Endothelial cell (in vitro differentiated cells): Measurements from ENCODE around the gene HELZ. TPM values are rescaled to one million over a fixed set of nuclear protein-coding genes. Genes with fewer than 3 reads are reported as not detected.

Source experiments
- DNase-seq: peaks from one replicate; pipeline ENCODE4 v3.0.0; 2021; ENCODE audit warnings: low spot score
- H3K27ac Mint-ChIP-seq: one replicate; pipeline ENCODE4 v1.8.0; 2021; ENCODE audit warnings: mixed read lengths, inconsistent platforms; ENCODE audit not compliant: unreplicated experiment
- H3K27me3 Mint-ChIP-seq: one replicate; pipeline ENCODE4 v1.8.0; 2021; ENCODE audit warnings: mild to moderate bottlenecking, moderate library complexity, mixed read lengths, inconsistent platforms; ENCODE audit not compliant: unreplicated experiment
- H3K36me3 Mint-ChIP-seq: one replicate; pipeline ENCODE4 v1.8.0; 2021; ENCODE audit warnings: mild to moderate bottlenecking, low read depth, mixed read lengths, inconsistent platforms; ENCODE audit not compliant: unreplicated experiment
- H3K4me1 Mint-ChIP-seq: one replicate; pipeline ENCODE4 v1.8.0; 2021; ENCODE audit warnings: mild to moderate bottlenecking, mixed read lengths, inconsistent platforms; ENCODE audit not compliant: unreplicated experiment
- H3K4me3 Mint-ChIP-seq: one replicate; pipeline ENCODE4 v1.8.0; 2021; ENCODE audit warnings: mild to moderate bottlenecking, mixed read lengths, inconsistent platforms; ENCODE audit not compliant: unreplicated experiment
- H3K9me3 Mint-ChIP-seq: one replicate; pipeline ENCODE4 v1.8.0; 2021; ENCODE audit warnings: mixed read lengths, inconsistent platforms; ENCODE audit not compliant: unreplicated experiment
- total RNA-seq: library from RNA; stranded (reverse); fragmentation: NEBNext Ultra II Directional; extraction: Animal tissue kit (Norgen Biotek cat#: 25700); gene quantifications from one replicate; pipeline ENCODE4 v1.2.1, GENCODE V29; 2021; ENCODE audit not compliant: unreplicated experiment
- TF ChIP-seq, protein P1 (sequence below): fragments of 200-600 bp; sonication (generic); IDR thresholded peaks from one replicate; pipeline ENCODE4 v1.5.0; 2021; ENCODE audit warnings: antibody characterized with exemption; ENCODE audit not compliant: unreplicated experiment

The HELZ gene
- total RNA-seq, 1 donor from 2014 or later = 57.0 TPM

GRCh38 chr17:67161573-67161972, 83.4 kb downstream of the HELZ start:
- TF ChIP-seq, protein P1, sequence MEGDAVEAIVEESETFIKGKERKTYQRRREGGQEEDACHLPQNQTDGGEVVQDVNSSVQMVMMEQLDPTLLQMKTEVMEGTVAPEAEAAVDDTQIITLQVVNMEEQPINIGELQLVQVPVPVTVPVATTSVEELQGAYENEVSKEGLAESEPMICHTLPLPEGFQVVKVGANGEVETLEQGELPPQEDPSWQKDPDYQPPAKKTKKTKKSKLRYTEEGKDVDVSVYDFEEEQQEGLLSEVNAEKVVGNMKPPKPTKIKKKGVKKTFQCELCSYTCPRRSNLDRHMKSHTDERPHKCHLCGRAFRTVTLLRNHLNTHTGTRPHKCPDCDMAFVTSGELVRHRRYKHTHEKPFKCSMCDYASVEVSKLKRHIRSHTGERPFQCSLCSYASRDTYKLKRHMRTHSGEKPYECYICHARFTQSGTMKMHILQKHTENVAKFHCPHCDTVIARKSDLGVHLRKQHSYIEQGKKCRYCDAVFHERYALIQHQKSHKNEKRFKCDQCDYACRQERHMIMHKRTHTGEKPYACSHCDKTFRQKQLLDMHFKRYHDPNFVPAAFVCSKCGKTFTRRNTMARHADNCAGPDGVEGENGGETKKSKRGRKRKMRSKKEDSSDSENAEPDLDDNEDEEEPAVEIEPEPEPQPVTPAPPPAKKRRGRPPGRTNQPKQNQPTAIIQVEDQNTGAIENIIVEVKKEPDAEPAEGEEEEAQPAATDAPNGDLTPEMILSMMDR = no peak
- H3K36me3 Mint-ChIP-seq = peaks cover 18% of the 10 kb centered on the region
- H3K27me3 Mint-ChIP-seq = no peaks in the 10 kb centered on the region
- no peak overlapping the region for H3K4me3 Mint-ChIP-seq
- H3K9me3 Mint-ChIP-seq = no peaks in the 10 kb centered on the region
- no peak for DNase-seq
- H3K27ac Mint-ChIP-seq = no peak overlapping the region
- peaks cover 4% of the 10 kb centered on the region for H3K4me1 Mint-ChIP-seq

- H3K27ac Mint-ChIP-seq = no peak overlapping the region
- H3K27me3 Mint-ChIP-seq = no peaks in the 10 kb centered on the region
- H3K36me3 Mint-ChIP-seq = peaks cover 20% of the 10 kb centered on the region
- peaks cover 4% of the 10 kb centered on the region for H3K4me1 Mint-ChIP-seq
- H3K4me3 Mint-ChIP-seq = no peak overlapping the region
- no peaks in the 10 kb centered on the region for H3K9me3 Mint-ChIP-seq
- TF ChIP-seq, protein P1 = no peak
- no peak for DNase-seq
These were observed 84.2 kb downstream of the HELZ start for GRCh38 chr17:67160791-67161190.

GRCh38 chr17:67157732-67158639, 87.0 kb downstream of the HELZ start:
- Mint-ChIP-seq H3K27ac (no peak overlapping the region), H3K4me1 (peaks cover 4% of the 10 kb centered on the region), H3K36me3 (peaks cover 15% of the 10 kb centered on the region), H3K9me3 (no peaks in the 10 kb centered on the region), H3K27me3 (no peaks in the 10 kb centered on the region), H3K4me3 (no peak overlapping the region)
- DNase-seq = no peak
- TF ChIP-seq, protein P1 = no peak

DNA sequence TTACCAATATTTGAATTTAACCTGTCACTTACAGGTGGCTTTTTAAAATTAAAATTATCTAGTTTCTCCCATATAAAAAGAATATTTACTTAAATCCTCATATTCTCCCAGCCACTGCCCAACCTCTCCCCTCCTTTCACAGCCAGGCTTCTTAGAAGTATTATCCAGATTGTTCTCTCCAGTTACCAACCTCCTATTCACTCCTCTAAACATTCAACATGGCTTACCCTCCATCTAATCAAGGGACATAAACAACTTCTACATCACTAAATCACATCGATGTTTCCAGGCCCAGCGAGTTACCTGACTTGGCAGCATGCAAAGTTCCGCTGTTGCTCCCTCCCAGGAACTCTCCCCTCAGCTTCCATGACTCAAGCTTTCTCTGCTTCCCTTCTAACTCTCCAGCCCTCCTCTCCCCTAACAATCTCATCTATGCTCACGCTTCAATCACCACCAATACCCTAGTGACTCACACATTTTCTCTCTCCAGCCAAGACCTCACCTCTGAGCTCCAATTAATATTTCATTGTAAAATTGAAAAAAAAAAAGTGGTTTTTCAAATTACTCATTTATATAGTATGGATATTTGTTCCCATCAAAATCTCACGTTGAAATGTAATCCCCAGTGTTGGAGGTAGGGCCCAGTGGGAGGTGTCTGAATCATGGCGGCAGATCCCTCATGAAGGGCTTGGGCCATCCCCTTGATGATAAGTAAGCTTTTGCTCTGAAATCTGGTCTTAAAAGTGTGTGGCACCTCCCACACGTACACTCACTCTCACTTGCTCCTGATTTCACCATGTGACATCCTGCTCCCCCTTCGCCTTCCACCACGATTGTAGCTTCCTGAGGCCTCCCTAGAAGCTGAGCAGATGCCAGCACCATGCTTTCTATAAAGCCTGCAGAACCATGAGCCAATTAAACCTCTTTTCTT, 88.5 kb downstream of the HELZ start:
- H3K4me1 Mint-ChIP-seq = no peaks in the 10 kb centered on the region
- no peak overlapping the region for H3K27ac Mint-ChIP-seq

More for the DNA sequence above, 88.5 kb downstream of the HELZ start:
- Mint-ChIP-seq H3K36me3 (peaks cover 15% of the 10 kb centered on the region), H3K9me3 (no peaks in the 10 kb centered on the region), H3K27me3 (no peaks in the 10 kb centered on the region), H3K4me3 (no peak overlapping the region)
- TF ChIP-seq, protein P1 = no peak
- no peak for DNase-seq
